Lower leg skin (tissue), 4 donors: ENCODE data around the gene ASIC4. TPM values are rescaled to one million over a fixed set of nuclear protein-coding genes. Genes with fewer than 3 reads are reported as not detected.

ENCODE experiments used
- DNase-seq, 2 donors: peaks; one replicate each; pipeline ENCODE4 v3.0.0-alpha.2; 2019; ENCODE audit warnings: low spot score in 2 of 2
- H3K4me3 ChIP-seq: fragments of 200-600 bp; sonication (generic); 2 replicates; pipeline ENCODE4 v1.5.1; 2017; ENCODE audit warnings: mild to moderate bottlenecking, low read depth; ENCODE audit not compliant: poor library complexity, severe bottlenecking
- CTCF ChIP-seq, 3 donors: fragments of 450-650 bp; IDR thresholded peaks; one replicate each; pipeline ENCODE4 v1.5.1; 2016; ENCODE audit warnings: antibody characterized with exemption in 3 of 3, mild to moderate bottlenecking in 3 of 3, moderate library complexity in 2 of 3
- POLR2A ChIP-seq, 2 donors: fragments of 450-650 bp; IDR thresholded peaks; one replicate each; pipeline ENCODE4 v1.6.1; 2016 to 2017; ENCODE audit warnings: antibody characterized with exemption in 2 of 2, mild to moderate bottlenecking in 1 of 2, moderate library complexity in 1 of 2
- WGBS, 2 donors: methylation state at CpG; one replicate each; pipeline ENCODE4 v1.1.5; 2018; 5-methylcytosine and 5-hydroxymethylcytosine counted together
- intact Hi-C: fragments of 100-400 bp; cut with DNase I; formaldehyde crosslinking; loops from one replicate; pipeline ENCODE4 v1.15.0; 2023; ENCODE audit warnings: low total_unique reads
- total RNA-seq, 4 donors: library from RNA; depleted of rRNA; stranded (reverse); fragments of >200 nt; gene quantifications; one replicate each; pipeline ENCODE4 v1.1.0, GENCODE V29; 2016

ASIC4 gene
- total RNA-seq, 4 donors from 2014 or later = 0.26 TPM; not detected in 3

- intact Hi-C loops = no loop called here
- DNase-seq = no peak
- H3K4me3 ChIP-seq = no peak overlapping the region
- 16 to 22% methylated on average over 14 of the region's 14 CpGs for WGBS, 2 donors
- TF ChIP-seq POLR2A (IDR thresholded peaks at IDR 0.05) = no peak
- no peak for TF ChIP-seq CTCF (IDR thresholded peaks at IDR 0.05)
These were observed 7.0 kb downstream of the ASIC4 start for GRCh38 chr2:219521066-219521880.

DNA sequence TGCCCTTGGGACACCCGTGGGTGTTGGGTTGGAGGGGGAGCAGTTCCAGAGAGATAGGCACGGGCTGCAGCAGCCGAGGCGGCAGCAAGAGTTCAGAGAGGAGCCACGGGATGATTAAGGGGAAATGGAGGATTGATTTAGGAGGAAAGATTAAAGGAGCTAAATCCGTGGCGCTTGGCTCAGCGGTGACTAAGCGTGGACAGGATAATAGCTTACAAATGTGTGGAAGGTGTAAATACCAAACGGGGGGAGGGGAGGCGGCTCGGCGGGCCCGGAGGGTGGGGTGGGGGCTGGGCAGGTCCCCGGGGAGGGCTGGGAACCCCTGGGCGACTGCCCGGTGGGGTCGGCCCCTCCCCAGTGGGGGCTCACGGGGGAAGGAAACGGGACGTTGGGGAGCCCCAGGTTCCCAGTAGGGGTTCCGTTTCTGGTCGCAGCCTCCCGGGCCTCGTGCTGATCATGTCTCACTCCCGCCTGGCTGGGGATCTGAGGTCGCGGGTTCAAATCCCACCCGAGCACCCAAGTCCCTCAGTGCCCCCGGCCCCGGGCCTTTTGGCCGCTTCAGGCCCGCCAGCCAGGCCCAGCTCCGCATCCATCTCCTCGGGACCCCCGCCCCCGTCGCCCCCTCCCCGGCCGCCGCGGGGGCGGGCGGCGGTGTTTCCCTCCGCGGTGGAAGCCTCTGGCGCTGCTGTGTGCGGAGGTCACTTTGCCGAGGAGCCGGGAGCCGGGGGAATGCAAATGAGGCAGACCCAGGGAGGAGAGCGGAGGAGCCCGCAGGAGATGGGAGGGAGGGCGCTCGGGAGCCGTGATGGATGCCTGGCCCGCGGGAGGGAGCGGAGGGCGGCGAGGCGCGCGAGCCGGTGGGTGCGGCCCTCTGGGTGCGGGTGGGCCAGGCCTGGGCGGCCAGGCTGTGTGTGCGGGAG is 8.1 kb downstream of the ASIC4 start:
- 1 to 4% methylated on average over 47 to 55 of the region's 70 CpGs for WGBS, 2 donors
- no peak for DNase-seq
- no peak overlapping the region for H3K4me3 ChIP-seq
- intact Hi-C loops = no loop called here
- TF ChIP-seq CTCF (IDR thresholded peaks at IDR 0.05) = no peak
- no peak for TF ChIP-seq POLR2A (IDR thresholded peaks at IDR 0.05)

- no peak for DNase-seq
- 35 to 36% methylated on average over 24 of the region's 24 CpGs for WGBS, 2 donors
- intact Hi-C loops = no loop called here
- TF ChIP-seq CTCF (IDR thresholded peaks at IDR 0.05) = no peak
- no peak for TF ChIP-seq POLR2A (IDR thresholded peaks at IDR 0.05)
- H3K4me3 ChIP-seq = no peak overlapping the region
These were observed 8.9 kb downstream of the ASIC4 start for GRCh38 chr2:219523031-219523671.

DNA sequence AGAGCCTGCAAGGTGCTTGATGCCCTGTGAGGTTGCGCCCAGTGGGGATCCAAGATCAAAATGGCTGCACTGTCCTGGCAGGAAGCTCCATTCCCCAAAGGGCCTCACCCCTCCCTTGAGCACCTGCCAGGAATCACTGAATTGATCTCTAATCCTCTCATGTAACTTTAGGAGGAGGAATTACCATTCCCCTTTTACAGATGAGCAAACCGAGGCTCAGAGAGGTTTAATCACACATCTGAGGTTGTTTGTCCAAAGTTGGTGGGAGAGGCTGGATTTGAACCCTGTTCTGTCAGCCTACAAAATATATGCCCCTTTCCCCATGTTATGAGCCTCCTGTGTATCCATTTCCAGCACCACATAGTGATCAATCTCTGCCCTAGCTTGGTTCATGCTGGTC is 10.5 kb downstream of the ASIC4 start:
- TF ChIP-seq CTCF (IDR thresholded peaks at IDR 0.05) (no peak), POLR2A (IDR thresholded peaks at IDR 0.05) (no peak)
- DNase-seq = no peak
- intact Hi-C loops = no loop called here
- WGBS, 2 donors = 90 to 97% methylated on average over 2 of the region's 2 CpGs
- H3K4me3 ChIP-seq = no peak overlapping the region

GRCh38 chr2:219525533-219526232 is 11.4 kb downstream of the ASIC4 start:
- intact Hi-C loops = no loop called here
- H3K4me3 ChIP-seq = no peak overlapping the region
- WGBS, 2 donors = 65 to 68% methylated on average over 9 of the region's 9 CpGs
- DNase-seq = no peak
- TF ChIP-seq POLR2A (IDR thresholded peaks at IDR 0.05) = no peak
- no peak for TF ChIP-seq CTCF (IDR thresholded peaks at IDR 0.05)
